SK-N-MC (cell line): Measurements from ENCODE around the gene DNAH14.

ENCODE experiments used
- EZH2 ChIP-seq: fragments of 200-600 bp; sonication (generic); IDR thresholded peaks from one replicate; pipeline ENCODE4 v1.6.1; 2017; ENCODE audit warnings: antibody characterized with exemption
- FOXP2 ChIP-seq: optimal IDR thresholded peaks from 2 replicates; pipeline ENCODE3; 2011; ENCODE audit warnings: mild to moderate bottlenecking, moderate library complexity; ENCODE audit not compliant: insufficient read depth; ENCODE audit errors: extremely low read length, control extremely low read depth
- POLR2AphosphoS5 ChIP-seq: IDR thresholded peaks from 2 replicates; pipeline ENCODE4 v1.6.1; 2012; ENCODE audit warnings: mild to moderate bottlenecking, low read depth, low read length, borderline replicate concordance

DNA sequence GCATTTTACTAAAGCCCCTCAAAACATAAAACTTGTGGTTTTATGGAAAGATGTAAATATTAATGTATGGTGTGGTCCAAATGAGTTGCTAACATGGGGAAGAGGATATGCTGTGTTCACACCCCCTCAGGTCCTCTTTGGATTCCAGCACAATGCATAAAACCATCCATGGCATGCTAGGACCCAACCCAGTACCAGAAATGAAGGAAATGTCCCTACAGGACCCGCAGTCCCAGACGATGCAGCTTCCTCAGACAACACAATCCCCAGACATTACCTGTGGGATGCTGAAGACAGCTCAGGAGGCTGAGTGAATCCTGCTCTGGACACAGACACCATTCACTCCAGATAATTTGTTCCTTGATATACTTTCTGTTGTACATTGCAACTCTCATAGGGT lies 296.2 kb downstream of the DNAH14 start:
- TF ChIP-seq POLR2AphosphoS5: no peak
- no peak for TF ChIP-seq EZH2
- no peak for TF ChIP-seq FOXP2
